HEK293 (cell line): ENCODE results near the gene PTPRR.

ENCODE experiments used
- CTCF ChIA-PET: fragments of 350-600 bp; formaldehyde crosslinking; extraction: SDS; loops from one replicate; lab custom pipeline; 2021; ENCODE audit warnings: antibody characterized with exemption; lab: Yijun Ruan, JAX
- POLR2A ChIA-PET: fragments of 300-600 bp; formaldehyde crosslinking; extraction: SDS; loops from one replicate; lab custom pipeline; 2020; ENCODE audit warnings: antibody characterized with exemption, inconsistent platforms; lab: Yijun Ruan, JAX
- H3K27ac ChIP-seq: fragments of 200-500 bp; sonication (Bioruptor generic); 2 replicates; pipeline ENCODE4 v1.5.1; 2014; ENCODE audit warnings: low read depth, low read length, control low read depth, inconsistent platforms; ENCODE audit errors: extremely low read depth
- H3K36me3 ChIP-seq, 2 experiments: fragments of 200-500 bp in 1 of 2; sonication (Bioruptor generic) in 1 of 2; 1 replicate in 1 of 2; 2 replicates in 1 of 2; pipeline ENCODE4 v1.5.1; 2014 to 2017; ENCODE audit warnings: inconsistent platforms in 2 of 2, low read length in 2 of 2; ENCODE audit not compliant: control insufficient read depth in 2 of 2, insufficient read depth in 1 of 2
- H3K4me1 ChIP-seq: fragments of 200-500 bp; sonication (Bioruptor generic); 2 replicates; pipeline ENCODE4 v1.5.1; 2014; ENCODE audit warnings: mild to moderate bottlenecking, low read length, inconsistent platforms; ENCODE audit not compliant: control insufficient read depth, insufficient read depth
- H3K4me3 ChIP-seq: 2 replicates; pipeline ENCODE4 v1.5.1; 2011; ENCODE audit warnings: low read depth, mild to moderate bottlenecking, control low read depth, low read length, moderate library complexity
- H3K9me3 ChIP-seq: fragments of 200-500 bp; sonication (Bioruptor generic); 2 replicates; pipeline ENCODE4 v1.5.1; 2014; ENCODE audit warnings: low read depth, low read length, inconsistent platforms; ENCODE audit not compliant: control insufficient read depth, insufficient read depth
- FEZF1 ChIP-seq: fragments of 450-650 bp; formaldehyde crosslinking; IDR thresholded peaks from 2 replicates; pipeline ENCODE4 v1.5.1; 2016; ENCODE audit warnings: missing biosample characterization, missing genetic modification characterization
- IKZF3 ChIP-seq: fragments of 450-650 bp; IDR thresholded peaks from 2 replicates; pipeline ENCODE4 v1.5.0; 2018; ENCODE audit warnings: missing biosample characterization, mild to moderate bottlenecking, missing genetic modification characterization, moderate library complexity
- KLF7 ChIP-seq: fragments of 450-650 bp; formaldehyde crosslinking; IDR thresholded peaks from 2 replicates; pipeline ENCODE4 v1.5.1; 2016; ENCODE audit warnings: missing biosample characterization, missing genetic modification characterization, borderline replicate concordance
- MYNN ChIP-seq: fragments of 450-650 bp; formaldehyde crosslinking; IDR thresholded peaks from 2 replicates; pipeline ENCODE4 v1.5.1; 2016; ENCODE audit warnings: missing biosample characterization, missing genetic modification characterization, borderline replicate concordance
- PBX3 ChIP-seq: sonication (generic); formaldehyde crosslinking; IDR thresholded peaks from 2 replicates; pipeline ENCODE4 v1.8.1; 2022; ENCODE audit warnings: mild to moderate bottlenecking, moderate library complexity, missing genetic modification reagents
- PRDM4 ChIP-seq: fragments of 450-650 bp; formaldehyde crosslinking; IDR thresholded peaks from 2 replicates; pipeline ENCODE4 v1.5.1; 2017; ENCODE audit warnings: missing biosample characterization, missing genetic modification characterization
- RBAK ChIP-seq: fragments of 450-650 bp; formaldehyde crosslinking; IDR thresholded peaks from 2 replicates; pipeline ENCODE4 v1.5.1; 2016; ENCODE audit warnings: missing biosample characterization, missing genetic modification characterization
- SP3 ChIP-seq: fragments of 450-650 bp; formaldehyde crosslinking; IDR thresholded peaks from 2 replicates; pipeline ENCODE4 v1.5.1; 2016; ENCODE audit warnings: missing biosample characterization, missing genetic modification characterization
- TSHZ1 ChIP-seq: fragments of 450-650 bp; formaldehyde crosslinking; IDR thresholded peaks from 2 replicates; pipeline ENCODE4 v1.5.1; 2016; ENCODE audit warnings: missing biosample characterization, missing genetic modification characterization, borderline replicate concordance
- ZFP41 ChIP-seq: fragments of 450-650 bp; formaldehyde crosslinking; IDR thresholded peaks from 2 replicates; pipeline ENCODE4 v1.5.1; 2016; ENCODE audit warnings: missing biosample characterization, missing genetic modification characterization, borderline replicate concordance
- ZNF133 ChIP-seq: fragments of 450-650 bp; formaldehyde crosslinking; IDR thresholded peaks from 2 replicates; pipeline ENCODE4 v1.5.1; 2016; ENCODE audit warnings: missing biosample characterization, missing genetic modification characterization
- ZNF239 ChIP-seq: fragments of 450-650 bp; formaldehyde crosslinking; IDR thresholded peaks from 2 replicates; pipeline ENCODE4 v1.5.1; 2016; ENCODE audit warnings: missing biosample characterization, missing genetic modification characterization
- ZNF274 ChIP-seq, 2 experiments: fragments of 200-500 bp in 1 of 2; fragments of 450-650 bp in 1 of 2; sonication (Bioruptor generic) in 1 of 2; formaldehyde crosslinking in 1 of 2; IDR thresholded peaks; 2 replicates each; pipeline versions ENCODE4 v1.5.1 to v1.6.1; 2014 to 2016; ENCODE audit warnings: borderline replicate concordance in 1 of 2, inconsistent platforms in 1 of 2, low read length in 1 of 2, missing biosample characterization in 1 of 2, missing genetic modification characterization in 1 of 2
- ZNF311 ChIP-seq: fragments of 450-650 bp; formaldehyde crosslinking; IDR thresholded peaks from 2 replicates; pipeline ENCODE4 v1.5.1; 2017; ENCODE audit warnings: missing biosample characterization, missing genetic modification characterization, borderline replicate concordance
- ZNF366 ChIP-seq: fragments of 450-650 bp; formaldehyde crosslinking; conservative IDR thresholded peaks from 2 replicates; pipeline ENCODE4 v1.5.1; 2016; ENCODE audit warnings: missing biosample characterization, missing genetic modification characterization
- ZNF394 ChIP-seq: fragments of 450-650 bp; formaldehyde crosslinking; IDR thresholded peaks from 2 replicates; pipeline ENCODE4 v1.5.1; 2016; ENCODE audit warnings: missing biosample characterization, missing genetic modification characterization, mild to moderate bottlenecking, moderate library complexity, borderline replicate concordance
- ZNF398 ChIP-seq: fragments of 450-650 bp; formaldehyde crosslinking; IDR thresholded peaks from 2 replicates; pipeline ENCODE4 v1.5.1; 2017; ENCODE audit warnings: missing biosample characterization, missing genetic modification characterization
- ZNF514 ChIP-seq: fragments of 450-650 bp; formaldehyde crosslinking; IDR thresholded peaks from 2 replicates; pipeline ENCODE4 v1.5.1; 2016; ENCODE audit warnings: missing biosample characterization, missing genetic modification characterization
- ZNF600 ChIP-seq: fragments of 450-650 bp; formaldehyde crosslinking; IDR thresholded peaks from 2 replicates; pipeline ENCODE4 v1.5.1; 2016; ENCODE audit warnings: missing biosample characterization, missing genetic modification characterization
- ZNF654 ChIP-seq: fragments of 450-650 bp; formaldehyde crosslinking; IDR thresholded peaks from 2 replicates; pipeline ENCODE4 v1.5.1; 2016; ENCODE audit warnings: low read depth, missing biosample characterization, missing genetic modification characterization
- ZSCAN30 ChIP-seq: fragments of 450-650 bp; IDR thresholded peaks from 2 replicates; pipeline ENCODE4 v1.5.1; 2018; ENCODE audit warnings: missing biosample characterization, mild to moderate bottlenecking, missing genetic modification characterization, moderate library complexity
- ZSCAN5A ChIP-seq: fragments of 450-650 bp; formaldehyde crosslinking; IDR thresholded peaks from 2 replicates; pipeline ENCODE4 v1.5.1; 2016; ENCODE audit warnings: missing biosample characterization, missing genetic modification characterization

Gene PTPRR

GRCh38 chr12:70849265-70849960 lies 71.1 kb downstream of the PTPRR start:
- Histone ChIP-seq H3K27ac (no peak overlapping the region), H3K4me1 (no peaks in the 10 kb centered on the region), H3K4me3 (no peak overlapping the region), H3K36me3 (no peaks in the 10 kb centered on the region)
- POLR2A ChIA-PET = no interaction called here
- CTCF ChIA-PET = interaction anchor here (0.6 to 2.6 kb wide), 26 partner anchors 9 to 1819 kb away, joined by 3 to 12 read pairs (median 3); no protein-coding TSS in a partner anchor
- TF ChIP-seq ZNF654 (tag by site-specific recombination) = peak; percentile 33
- no peak for TF ChIP-seq ZNF514
- TF ChIP-seq, all 188 proteins: peak for 1
- no peaks in the 10 kb centered on the region for H3K9me3 ChIP-seq

GRCh38 chr12:70847871-70848270 lies 72.7 kb downstream of the PTPRR start:
- ChIA-PET POLR2A (no interaction called here), CTCF (interaction anchor here (0.9 to 1.3 kb wide), 3 partner anchors 95 to 116 kb away, joined by 3 to 4 read pairs (median 4); no protein-coding TSS in a partner anchor)
- Histone ChIP-seq H3K4me1 (no peaks in the 10 kb centered on the region), H3K36me3 (no peaks in the 10 kb centered on the region), H3K4me3 (no peak overlapping the region), H3K9me3 (no peaks in the 10 kb centered on the region), H3K27ac (no peak overlapping the region)
- no peak for TF ChIP-seq ZNF394 (tag by site-specific recombination)
- TF ChIP-seq PRDM4 (tag by site-specific recombination) = no peak
- TF ChIP-seq RBAK (tag by site-specific recombination) = no peak
- no peak for TF ChIP-seq ZSCAN5A (tag by site-specific recombination)
- no peak for TF ChIP-seq ZSCAN30 (tag by site-specific recombination)
- TF ChIP-seq SP3 (tag by site-specific recombination) = no peak
- no peak for TF ChIP-seq ZNF398
- TF ChIP-seq MYNN (tag by site-specific recombination) = no peak
- TF ChIP-seq ZFP41 (tag by site-specific recombination) = no peak
- no peak for TF ChIP-seq TSHZ1 (tag by site-specific recombination)
- TF ChIP-seq ZNF600 (tag by site-specific recombination) = no peak
- no peak for TF ChIP-seq IKZF3 (tag by site-specific recombination)
- TF ChIP-seq ZNF366 (tag by site-specific recombination) = no peak
- TF ChIP-seq PBX3 = no peak
- no peak for TF ChIP-seq ZNF133 (tag by site-specific recombination)
- no peak for TF ChIP-seq ZNF239 (tag by site-specific recombination)
- no peak for TF ChIP-seq ZNF311
- TF ChIP-seq ZNF274 (IDR thresholded peaks at IDR 0.05; ENCODE audit: low read length) = no peak
- no peak for TF ChIP-seq ZNF274 (tag by site-specific recombination; IDR thresholded peaks at IDR 0.05; ENCODE audit: borderline replicate concordance)
- no peak for TF ChIP-seq KLF7 (tag by site-specific recombination)
- TF ChIP-seq FEZF1 = no peak
